BLaER1 (cell line): ENCODE results near the gene MYO9B.
A peak's percentile ranks its signal among the peaks of the same experiment; 100 is the strongest.

Experiments
- H3K27ac ChIP-seq: shearing (Covaris generic); formaldehyde crosslinking; 2 replicates; pipeline ENCODE4 v1.8.1; 2022
- H3K27me3 ChIP-seq: shearing (Covaris generic); formaldehyde crosslinking; 2 replicates; pipeline ENCODE4 v1.8.1; 2022
- H3K36me3 ChIP-seq: shearing (Covaris generic); formaldehyde crosslinking; 2 replicates; pipeline ENCODE4 v1.8.1; 2022
- H3K4me1 ChIP-seq: shearing (Covaris generic); formaldehyde crosslinking; 2 replicates; pipeline ENCODE4 v1.8.1; 2022
- H3K4me2 ChIP-seq: shearing (Covaris generic); formaldehyde crosslinking; 2 replicates; pipeline ENCODE4 v1.8.1; 2022
- H3K4me3 ChIP-seq: shearing (Covaris generic); formaldehyde crosslinking; 2 replicates; pipeline ENCODE4 v1.8.1; 2022
- H3K9ac ChIP-seq: shearing (Covaris generic); formaldehyde crosslinking; 2 replicates; pipeline ENCODE4 v1.8.1; 2022
- H3K9me3 ChIP-seq: shearing (Covaris generic); formaldehyde crosslinking; 2 replicates; pipeline ENCODE4 v1.8.1; 2022
- H4K20me1 ChIP-seq: shearing (Covaris generic); formaldehyde crosslinking; 2 replicates; pipeline ENCODE4 v1.8.1; 2022
- Cebpa-rat ChIP-seq: shearing (Covaris generic); IDR thresholded peaks from 2 replicates; pipeline ENCODE4 v1.8.1; 2022

The MYO9B gene

DNA sequence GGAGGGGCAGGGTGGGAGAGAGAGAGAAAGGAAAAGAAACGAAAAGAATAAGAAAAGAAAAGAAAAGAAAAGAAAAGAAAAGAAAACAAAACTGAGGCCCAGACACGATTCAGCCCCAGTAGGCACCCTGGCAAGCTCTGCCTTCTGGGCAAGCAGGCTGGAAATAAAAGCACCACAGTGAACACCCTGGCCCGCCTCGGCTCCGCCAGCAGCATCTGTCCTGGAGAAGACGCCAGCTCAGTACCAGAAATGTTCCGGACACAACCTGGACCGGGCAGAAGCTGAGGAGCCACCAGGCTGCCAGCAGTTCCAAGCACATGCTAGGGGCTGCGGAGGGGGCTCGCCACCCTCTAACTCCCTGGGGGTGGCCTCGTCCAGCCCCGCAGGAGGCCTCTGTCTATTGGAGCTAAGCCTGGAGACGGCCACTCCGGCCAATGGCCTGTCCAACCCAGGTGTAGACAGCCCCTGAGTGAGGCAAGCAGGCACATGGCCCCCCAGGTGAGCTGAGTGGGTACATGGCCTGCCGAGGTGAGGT lies 37.5 kb upstream of the MYO9B start:
- H3K27ac ChIP-seq: no peak overlapping the region
- H4K20me1 ChIP-seq: no peaks in the 10 kb centered on the region
- peaks cover 20% of the 10 kb centered on the region for H3K4me1 ChIP-seq
- H3K9ac ChIP-seq: no peak overlapping the region
- H3K36me3 ChIP-seq: no peaks in the 10 kb centered on the region
- H3K4me2 ChIP-seq: no peak overlapping the region
- no peak for TF ChIP-seq Cebpa-rat
- H3K9me3 ChIP-seq: no peaks in the 10 kb centered on the region
- H3K27me3 ChIP-seq: no peaks in the 10 kb centered on the region
- H3K4me3 ChIP-seq: no peak overlapping the region

DNA sequence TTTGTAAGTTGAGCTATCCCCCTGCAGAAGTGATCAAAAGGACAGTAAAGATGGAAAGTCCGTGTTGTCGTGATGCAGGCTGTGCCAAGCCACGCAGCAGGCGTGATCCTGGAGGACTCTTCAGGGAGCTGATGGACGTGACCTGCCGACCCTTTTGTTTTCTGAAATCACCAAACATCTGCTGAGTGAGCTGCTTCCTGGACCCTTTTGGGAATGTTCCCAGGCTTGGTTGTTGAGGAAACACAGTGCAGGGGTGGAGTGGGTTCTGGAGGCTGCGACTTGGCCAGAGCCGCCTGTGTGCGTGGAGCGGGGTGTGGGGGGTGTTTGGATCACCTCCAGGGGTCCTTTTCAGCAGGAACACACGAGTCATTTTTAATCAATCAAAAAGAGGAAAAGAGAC lies 33.6 kb upstream of the MYO9B start:
- Histone ChIP-seq H3K27ac (no peak overlapping the region), H3K4me2 (no peak overlapping the region), H3K36me3 (no peaks in the 10 kb centered on the region), H3K9me3 (no peaks in the 10 kb centered on the region), H3K4me1 (no peaks in the 10 kb centered on the region), H3K9ac (no peak overlapping the region), H4K20me1 (no peaks in the 10 kb centered on the region), H3K4me3 (no peak overlapping the region), H3K27me3 (no peaks in the 10 kb centered on the region)
- no peak for TF ChIP-seq Cebpa-rat

DNA sequence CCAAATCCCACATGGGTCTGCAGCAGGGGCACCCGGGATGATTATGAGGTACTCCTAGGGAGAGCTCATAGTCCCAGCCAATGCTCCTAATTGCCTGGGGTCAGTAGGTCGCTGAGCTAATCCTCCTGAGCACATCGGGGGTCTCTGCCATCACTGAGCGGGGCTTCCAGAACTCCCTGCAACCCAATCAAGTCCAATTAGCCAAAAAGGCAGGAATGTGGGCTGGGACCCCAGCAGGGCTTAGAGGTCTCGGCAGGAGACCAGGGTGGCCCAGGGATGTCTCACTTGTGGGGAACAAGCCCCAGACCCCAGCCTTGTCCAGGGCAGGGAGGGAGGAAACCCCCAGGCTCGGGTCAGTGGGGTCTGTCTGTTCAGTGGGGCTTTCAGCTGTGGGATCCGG lies 31.8 kb upstream of the MYO9B start:
- H3K9ac ChIP-seq: no peak overlapping the region
- no peaks in the 10 kb centered on the region for H4K20me1 ChIP-seq
- H3K27me3 ChIP-seq: no peaks in the 10 kb centered on the region
- H3K27ac ChIP-seq: no peak overlapping the region
- no peak overlapping the region for H3K4me3 ChIP-seq
- no peaks in the 10 kb centered on the region for H3K9me3 ChIP-seq
- H3K4me2 ChIP-seq: no peak overlapping the region
- H3K36me3 ChIP-seq: peaks cover 17% of the 10 kb centered on the region
- H3K4me1 ChIP-seq: 0 out of 2 replicates have a peak, but pooled peaks cover 6% of the 10 kb centered on the region
- no peak for TF ChIP-seq Cebpa-rat

DNA sequence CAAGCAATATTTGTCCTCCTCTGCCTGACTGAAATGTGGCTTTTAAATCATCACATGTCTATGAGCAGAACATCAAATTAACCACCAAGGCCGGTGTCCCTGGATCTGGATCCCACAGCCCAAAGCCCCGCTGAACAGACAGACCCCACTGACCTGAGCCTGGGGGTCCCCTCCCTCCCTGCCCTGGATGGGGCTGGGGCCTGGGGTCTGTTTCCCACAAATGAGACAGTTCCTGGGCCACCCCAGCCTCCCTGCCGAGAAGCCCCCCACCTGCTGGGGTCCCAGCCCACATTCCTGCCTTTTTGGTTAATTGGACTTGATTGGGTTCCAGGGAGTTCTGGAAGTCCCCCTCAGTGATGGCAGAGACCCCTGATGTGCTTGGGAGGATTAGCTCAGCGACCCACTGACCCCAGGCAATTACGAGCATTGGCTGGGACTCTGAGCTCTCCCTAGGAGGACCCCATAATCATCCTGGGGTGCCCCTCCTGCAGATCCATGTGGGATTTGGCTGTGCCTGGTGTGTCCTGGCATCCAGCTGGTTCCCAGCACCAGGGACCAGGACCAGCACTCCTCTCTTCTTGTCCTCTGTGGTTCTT lies 29.6 kb upstream of the MYO9B start:
- Histone ChIP-seq H3K27ac (no peak overlapping the region), H3K27me3 (no peaks in the 10 kb centered on the region), H3K4me1 (peaks cover 9% of the 10 kb centered on the region), H3K4me3 (no peak overlapping the region), H4K20me1 (no peaks in the 10 kb centered on the region), H3K4me2 (no peak overlapping the region), H3K9ac (no peak overlapping the region), H3K9me3 (no peaks in the 10 kb centered on the region), H3K36me3 (peaks cover 40% of the 10 kb centered on the region)
- no peak for TF ChIP-seq Cebpa-rat

DNA sequence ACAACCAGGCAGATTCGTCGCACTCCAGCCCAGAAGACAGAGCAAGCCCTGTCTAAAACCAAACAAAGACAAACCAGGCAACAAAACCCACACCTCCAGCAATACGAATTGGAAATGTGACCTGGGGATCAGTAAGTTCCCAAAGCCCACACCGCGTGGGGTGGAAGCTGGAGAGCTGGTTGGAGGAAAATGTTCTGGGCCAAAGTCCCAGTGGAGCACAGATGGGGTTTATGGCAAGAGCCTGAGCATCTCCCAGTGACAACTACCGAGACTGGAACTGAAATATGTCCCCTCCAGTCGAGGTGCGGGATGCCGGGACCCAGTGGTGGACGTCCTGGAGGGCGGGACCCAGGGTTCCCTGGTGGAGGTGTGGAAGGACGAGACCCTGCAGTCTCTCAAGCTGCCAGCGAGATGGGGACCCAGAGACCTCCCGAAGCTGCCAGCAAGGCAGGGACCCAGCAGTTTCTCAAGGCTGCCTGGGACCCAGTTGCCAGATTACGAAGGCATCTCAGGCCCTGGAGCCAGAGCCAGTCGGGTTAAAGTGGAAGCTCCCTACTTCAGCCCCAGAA lies 26.6 kb upstream of the MYO9B start:
- Histone ChIP-seq H3K9ac (no peak overlapping the region), H3K4me3 (no peak overlapping the region), H3K36me3 (peaks cover 69% of the 10 kb centered on the region), H3K9me3 (no peaks in the 10 kb centered on the region), H3K4me2 (no peak overlapping the region), H3K27ac (no peak overlapping the region), H3K27me3 (no peaks in the 10 kb centered on the region), H4K20me1 (0 out of 2 replicates have a peak, but pooled peaks cover 7% of the 10 kb centered on the region), H3K4me1 (peaks cover 35% of the 10 kb centered on the region)
- no peak for TF ChIP-seq Cebpa-rat

DNA sequence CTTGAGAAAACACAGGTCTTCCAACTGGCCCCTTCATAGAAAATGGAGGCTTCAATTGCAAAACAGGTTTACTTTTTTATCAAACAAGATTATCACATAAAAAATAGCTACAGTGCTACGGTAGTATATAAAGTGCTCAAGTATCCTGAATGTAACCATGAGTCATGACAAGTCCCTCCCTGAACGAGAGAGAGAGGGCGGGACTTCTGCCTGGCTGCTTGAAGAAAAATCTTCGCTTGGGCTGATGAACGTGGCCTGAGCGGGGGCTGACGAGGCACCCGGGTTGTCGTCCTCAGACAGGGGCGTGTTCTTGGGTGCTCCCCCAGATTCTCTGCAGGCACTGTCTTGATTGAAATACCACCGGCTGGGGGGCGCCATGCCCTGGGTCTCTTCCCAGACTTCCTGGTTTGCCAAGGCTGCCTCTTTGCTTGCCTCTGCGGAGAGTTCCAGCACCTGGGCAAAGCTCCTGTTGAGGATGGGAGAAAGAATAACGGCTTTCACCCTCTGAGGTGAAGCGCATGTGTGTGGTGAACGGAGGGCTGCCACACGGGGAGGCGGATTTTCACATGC lies 25.8 kb upstream of the MYO9B start:
- H4K20me1 ChIP-seq: 0 out of 2 replicates have a peak, but pooled peaks cover 7% of the 10 kb centered on the region
- H3K4me1 ChIP-seq: peaks cover 44% of the 10 kb centered on the region
- TF ChIP-seq Cebpa-rat: no peak
- no peak overlapping the region for H3K4me3 ChIP-seq
- no peak overlapping the region for H3K27ac ChIP-seq
- H3K36me3 ChIP-seq: peaks cover 77% of the 10 kb centered on the region
- H3K27me3 ChIP-seq: no peaks in the 10 kb centered on the region
- no peak overlapping the region for H3K4me2 ChIP-seq
- H3K9me3 ChIP-seq: no peaks in the 10 kb centered on the region
- H3K9ac ChIP-seq: no peak overlapping the region

DNA sequence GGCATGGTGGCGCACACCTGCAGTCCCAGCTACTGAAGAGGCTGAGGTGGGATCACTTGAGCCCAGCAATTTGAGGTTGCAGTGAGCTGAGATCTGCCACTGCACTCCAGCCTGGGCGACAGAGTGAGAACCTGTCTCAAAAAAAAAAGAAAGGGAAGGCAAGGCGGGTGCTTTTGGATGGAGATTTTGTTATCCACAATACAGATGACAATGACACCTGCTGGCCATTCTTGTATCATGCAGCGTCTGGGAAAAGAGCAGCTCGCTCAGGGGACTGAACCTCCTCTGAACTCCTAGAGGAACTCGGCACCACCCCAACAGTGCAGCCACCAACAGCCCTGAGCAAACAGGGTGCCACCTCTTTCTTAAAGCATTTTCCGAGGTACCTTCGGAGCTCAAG lies 23.1 kb upstream of the MYO9B start:
- Histone ChIP-seq H3K27ac (no peak overlapping the region), H3K4me2 (peak overlapping the region; percentile 30), H3K4me1 (peaks cover 66% of the 10 kb centered on the region), H3K36me3 (peaks cover 87% of the 10 kb centered on the region), H3K4me3 (no peak overlapping the region), H3K9me3 (no peaks in the 10 kb centered on the region), H3K9ac (no peak overlapping the region), H4K20me1 (0 out of 2 replicates have a peak, but pooled peaks cover 16% of the 10 kb centered on the region), H3K27me3 (no peaks in the 10 kb centered on the region)
- no peak for TF ChIP-seq Cebpa-rat

DNA sequence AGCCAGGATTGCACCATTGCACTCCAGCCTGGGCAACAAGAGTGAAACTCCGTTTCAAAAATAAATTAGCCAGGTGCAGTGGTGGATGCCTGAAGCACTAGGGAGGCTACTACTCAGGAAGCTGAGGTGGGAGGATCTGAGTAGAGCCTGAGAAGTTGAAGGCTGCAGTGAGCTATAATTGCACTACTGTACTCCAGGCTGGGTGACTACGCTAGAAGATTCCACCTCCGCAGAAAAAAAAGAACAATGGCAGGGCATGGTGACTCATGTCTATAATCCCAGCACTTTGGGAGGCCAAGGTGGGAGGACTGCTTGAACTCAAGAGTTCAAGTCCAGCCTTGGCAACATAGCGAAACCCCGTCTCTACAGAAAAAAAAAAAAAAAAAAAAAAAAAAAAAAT lies 20.8 kb upstream of the MYO9B start:
- Histone ChIP-seq H3K36me3 (peaks cover 87% of the 10 kb centered on the region), H3K27me3 (no peaks in the 10 kb centered on the region), H3K4me1 (peaks cover 59% of the 10 kb centered on the region), H4K20me1 (peaks cover 23% of the 10 kb centered on the region; the same call in 1 of the 2 replicates), H3K9ac (no peak overlapping the region), H3K27ac (no peak overlapping the region), H3K4me3 (no peak overlapping the region), H3K4me2 (peak overlapping the region; percentile 37; the same call in 1 of the 2 replicates), H3K9me3 (no peaks in the 10 kb centered on the region)
- no peak for TF ChIP-seq Cebpa-rat

DNA sequence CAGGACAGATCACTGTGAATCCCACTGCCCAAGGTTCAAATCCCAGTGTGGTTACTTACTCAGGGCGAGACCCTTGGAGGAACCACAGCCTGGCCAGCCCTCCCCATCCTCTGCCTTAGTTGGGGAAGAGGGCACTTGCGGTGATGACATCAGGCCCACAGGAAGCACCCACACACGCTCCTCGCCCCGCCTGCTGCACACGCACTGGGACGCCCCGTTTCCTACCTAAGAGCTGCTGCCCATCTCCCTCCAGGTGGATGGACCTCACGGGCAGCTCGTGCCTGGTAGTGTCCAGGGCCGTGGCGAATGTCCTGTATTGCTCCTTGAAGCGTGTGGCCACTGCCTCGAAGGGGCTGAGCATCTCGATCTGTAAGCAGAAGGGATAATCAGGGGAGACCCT lies 19.9 kb upstream of the MYO9B start:
- Histone ChIP-seq H3K4me1 (peaks cover 59% of the 10 kb centered on the region), H3K27ac (peak overlapping the region; percentile 61), H3K27me3 (no peaks in the 10 kb centered on the region), H3K9ac (peak overlapping the region; percentile 45), H4K20me1 (peaks cover 23% of the 10 kb centered on the region; the same call in 1 of the 2 replicates), H3K4me2 (peak overlapping the region; percentile 96), H3K9me3 (no peaks in the 10 kb centered on the region), H3K36me3 (peaks cover 87% of the 10 kb centered on the region), H3K4me3 (peak overlapping the region; percentile 45)
- TF ChIP-seq Cebpa-rat: no peak

DNA sequence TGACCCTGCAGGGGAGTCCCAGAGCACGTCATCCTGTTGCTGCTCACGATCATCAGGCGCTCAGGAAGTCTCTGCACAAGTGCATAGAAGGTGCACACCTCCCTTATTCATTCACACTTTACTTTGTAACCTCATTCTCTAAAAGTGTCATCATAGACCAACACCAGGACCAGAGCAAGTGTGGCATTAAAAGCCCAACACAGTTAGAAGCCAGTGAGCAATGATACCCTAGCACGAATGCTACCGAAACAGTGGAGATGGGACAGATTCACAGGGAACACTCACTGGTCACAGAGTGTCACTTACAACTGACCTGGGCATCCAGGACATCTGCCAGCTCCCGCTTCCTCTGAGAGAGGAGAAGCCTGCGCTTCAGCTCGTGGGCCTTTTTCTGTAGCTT lies 17.3 kb upstream of the MYO9B start:
- H3K27ac ChIP-seq: no peak overlapping the region
- no peaks in the 10 kb centered on the region for H3K9me3 ChIP-seq
- H3K4me3 ChIP-seq: no peak overlapping the region
- peaks cover 88% of the 10 kb centered on the region for H3K36me3 ChIP-seq
- peaks cover 17% of the 10 kb centered on the region; the same call in 1 of the 2 replicates for H4K20me1 ChIP-seq
- no peak overlapping the region for H3K9ac ChIP-seq
- no peak overlapping the region for H3K4me2 ChIP-seq
- no peaks in the 10 kb centered on the region for H3K27me3 ChIP-seq
- peaks cover 34% of the 10 kb centered on the region for H3K4me1 ChIP-seq
- no peak for TF ChIP-seq Cebpa-rat
